HEK293T (cell line): ENCODE results near the gene PPP1R27.

Experiments
- CTCF ChIA-PET: fragments of 350-600 bp; formaldehyde crosslinking; extraction: SDS; loops from one replicate; lab custom pipeline; 2021; ENCODE audit warnings: antibody characterized with exemption, inconsistent platforms; lab: Yijun Ruan, JAX
- POLR2A ChIA-PET: fragments of 350-600 bp; formaldehyde crosslinking; extraction: SDS; loops from one replicate; lab custom pipeline; 2020; ENCODE audit warnings: antibody characterized with exemption, inconsistent platforms; lab: Yijun Ruan, JAX
- DNase-seq: peaks from one replicate; pipeline ENCODE4 v3.0.0; 2012; ENCODE audit warnings: mixed read lengths; ENCODE audit errors: extremely low spot score
- ARNT ChIP-seq: fragments of 450-650 bp; IDR thresholded peaks from 2 replicates; pipeline ENCODE4 v1.6.1; 2017; ENCODE audit warnings: mild to moderate bottlenecking
- BHLHE40 ChIP-seq: fragments of 450-650 bp; IDR thresholded peaks from 2 replicates; pipeline ENCODE4 v1.6.1; 2016; ENCODE audit warnings: mild to moderate bottlenecking, moderate library complexity, borderline replicate concordance
- CTBP1 ChIP-seq: fragments of 450-650 bp; IDR thresholded peaks from 2 replicates; pipeline ENCODE4 v1.6.1; 2016; ENCODE audit warnings: borderline replicate concordance
- ELF4 ChIP-seq: fragments of 450-650 bp; IDR thresholded peaks from 2 replicates; pipeline ENCODE4 v1.6.1; 2017; ENCODE audit warnings: antibody characterized with exemption
- FOXA1 ChIP-seq: fragments of 450-650 bp; IDR thresholded peaks from 2 replicates; pipeline ENCODE4 v1.6.1; 2016; ENCODE audit warnings: mild to moderate bottlenecking
- FOXK2 ChIP-seq: fragments of 450-650 bp; IDR thresholded peaks from 2 replicates; pipeline ENCODE4 v1.6.1; 2016; ENCODE audit warnings: mild to moderate bottlenecking
- FOXM1 ChIP-seq: fragments of 450-650 bp; IDR thresholded peaks from 2 replicates; pipeline ENCODE4 v1.6.1; 2017; ENCODE audit warnings: mild to moderate bottlenecking, borderline replicate concordance
- HDGF ChIP-seq: fragments of 450-650 bp; IDR thresholded peaks from 2 replicates; pipeline ENCODE4 v1.6.1; 2017; ENCODE audit warnings: antibody characterized with exemption, borderline replicate concordance
- L3MBTL2 ChIP-seq: fragments of 450-650 bp; conservative IDR thresholded peaks from 2 replicates; pipeline ENCODE4 v1.6.1; 2016; ENCODE audit warnings: mild to moderate bottlenecking
- LEF1 ChIP-seq: fragments of 450-650 bp; IDR thresholded peaks from 2 replicates; pipeline ENCODE4 v1.6.1; 2017; ENCODE audit warnings: mild to moderate bottlenecking, borderline replicate concordance
- NFRKB ChIP-seq: fragments of 450-650 bp; IDR thresholded peaks from 2 replicates; pipeline ENCODE4 v1.6.1; 2016; ENCODE audit warnings: mild to moderate bottlenecking, moderate library complexity
- PKNOX1 ChIP-seq: fragments of 450-650 bp; IDR thresholded peaks from 2 replicates; pipeline ENCODE4 v1.6.1; 2016
- SP1 ChIP-seq: fragments of 450-650 bp; IDR thresholded peaks from 2 replicates; pipeline ENCODE4 v1.6.1; 2017
- SUZ12 ChIP-seq: fragments of 450-650 bp; IDR thresholded peaks from 2 replicates; pipeline ENCODE4 v1.6.1; 2016; ENCODE audit warnings: mild to moderate bottlenecking
- TARDBP ChIP-seq: fragments of 450-650 bp; IDR thresholded peaks from 2 replicates; pipeline ENCODE4 v1.6.1; 2016
- ZNF384 ChIP-seq: fragments of 450-650 bp; IDR thresholded peaks from 2 replicates; pipeline ENCODE4 v1.6.1; 2016

PPP1R27 gene

GRCh38 chr17:81831957-81832607 lies 2.8 kb downstream of the PPP1R27 start:
- TF ChIP-seq PKNOX1 (no peak), HDGF (no peak), CTBP1 (no peak), L3MBTL2 (no peak), FOXM1 (no peak), TARDBP (no peak), FOXA1 (no peak), LEF1 (no peak), FOXK2 (no peak), NFRKB (no peak), SUZ12 (no peak), ELF4 (no peak), ARNT (no peak), SP1 (no peak), ZNF384 (no peak), BHLHE40 (no peak)
- CTCF ChIA-PET = no interaction called here
- POLR2A ChIA-PET = interaction anchor here (0.9 to 3.1 kb wide), 5 partner anchors 10 to 123 kb away, joined by 3 to 18 read pairs (median 5); no protein-coding TSS in a partner anchor
- DNase-seq = no peak

DNA sequence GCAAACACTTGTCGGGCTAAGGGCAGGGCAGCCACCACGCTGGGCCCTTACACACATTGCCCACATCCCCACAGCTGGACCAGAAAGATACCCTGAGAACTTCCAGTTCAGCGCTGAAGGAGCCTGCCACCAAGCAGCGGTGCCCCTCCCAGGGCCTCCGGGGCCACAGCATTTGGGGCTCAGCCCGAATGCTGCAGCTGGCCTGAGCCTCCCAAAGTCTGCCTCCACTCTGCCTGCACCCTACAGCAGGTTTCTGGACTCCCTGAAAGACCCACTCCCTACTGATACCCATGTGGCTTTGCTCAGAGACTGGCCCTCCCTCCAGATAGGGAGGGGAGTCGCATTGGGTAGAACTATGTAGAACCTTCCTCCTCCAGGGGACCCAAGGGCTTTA lies 3.3 kb downstream of the PPP1R27 start:
- CTCF ChIA-PET = no interaction called here
- POLR2A ChIA-PET = no interaction called here
- no peak for TF ChIP-seq ZNF384
- TF ChIP-seq FOXA1 = no peak
- no peak for TF ChIP-seq NFRKB
- no peak for TF ChIP-seq ELF4
- no peak for TF ChIP-seq SP1
- no peak for TF ChIP-seq TARDBP
- no peak for TF ChIP-seq HDGF
- no peak for TF ChIP-seq FOXM1
- no peak for TF ChIP-seq BHLHE40
- no peak for DNase-seq

GRCh38 chr17:81829858-81830257 lies 5.0 kb downstream of the PPP1R27 start:
- DNase-seq = no peak
- ChIA-PET POLR2A (interaction anchor here (1.2 to 1.6 kb wide), 2 partner anchors 12 to 127 kb away, joined by 3 to 5 read pairs; partner anchors contain the start of gene MRPL12), CTCF (no interaction called here)
- TF ChIP-seq L3MBTL2 = no peak
- no peak for TF ChIP-seq TARDBP
- TF ChIP-seq ELF4 = no peak
- TF ChIP-seq SUZ12 = no peak
- no peak for TF ChIP-seq FOXM1

DNA sequence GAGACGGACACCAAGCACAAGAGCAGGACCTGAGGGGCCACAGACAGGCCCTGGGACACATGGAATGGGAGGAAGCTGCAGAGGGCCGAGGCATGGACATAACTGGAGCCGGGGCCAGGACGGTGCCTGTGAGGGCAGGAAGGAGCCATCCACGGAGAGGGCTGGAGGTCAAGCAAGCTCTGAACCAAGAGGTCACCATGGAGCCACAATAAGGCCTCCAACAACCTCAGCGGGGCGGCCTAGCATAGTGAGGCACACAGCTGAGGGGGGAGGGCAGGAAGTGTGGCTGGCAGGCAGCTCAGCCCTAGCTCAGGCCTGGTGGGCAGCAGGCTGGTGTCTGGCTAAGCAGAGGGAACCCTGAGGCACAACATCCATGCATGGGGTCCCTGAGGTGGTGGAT lies 6.2 kb downstream of the PPP1R27 start:
- DNase-seq = no peak
- ChIA-PET POLR2A (interaction anchor here (1.0 to 1.2 kb wide), 4 partner anchors 11 to 42 kb away, joined by 3 to 4 read pairs (median 4); partner anchors contain the start of gene ARHGDIA), CTCF (no interaction called here)
- TF ChIP-seq BHLHE40 (no peak), ARNT (no peak), LEF1 (no peak), FOXK2 (no peak)

GRCh38 chr17:81825841-81826466 lies 8.9 kb downstream of the PPP1R27 start:
- TF ChIP-seq ELF4 (no peak), ARNT (no peak), SUZ12 (no peak), NFRKB (no peak), HDGF (no peak), CTBP1 (no peak), FOXM1 (no peak), PKNOX1 (no peak), ZNF384 (no peak), FOXK2 (no peak), FOXA1 (no peak), SP1 (no peak), TARDBP (no peak), LEF1 (no peak), L3MBTL2 (no peak), BHLHE40 (no peak)
- ChIA-PET POLR2A (interaction anchor here (1.3 kb wide), 1 partner anchor 123 kb away, joined by 4 read pairs; the partner anchor contains the start of gene MRPL12), CTCF (no interaction called here)
- DNase-seq = no peak

- TF ChIP-seq NFRKB = no peak
- TF ChIP-seq FOXK2 = no peak
- TF ChIP-seq SUZ12 = no peak
- no peak for TF ChIP-seq LEF1
- TF ChIP-seq ZNF384 = no peak
- TF ChIP-seq L3MBTL2 = no peak
- TF ChIP-seq SP1 = no peak
- no peak for TF ChIP-seq PKNOX1
- TF ChIP-seq ELF4 = no peak
- ChIA-PET POLR2A (interaction anchor here (0.9 kb wide), 2 partner anchors 8 to 17 kb away, joined by 4 read pairs; partner anchors contain the start of gene MCRIP1), CTCF (no interaction called here)
- no peak for DNase-seq
Observed at GRCh38 chr17:81824595-81824994, 10.3 kb downstream of the PPP1R27 start.
